Caco-2 (cell line): ENCODE measurements around the gene ELAC1. TPM values are rescaled to one million over a fixed set of nuclear protein-coding genes. Genes with fewer than 3 reads are reported as not detected.

Experiments
- BruUV-seq: library from RNA; stranded (reverse); fragments of 400-500 nt; replicated peaks from 2 replicates; lab custom pipeline; 2021; lab: Mats Ljungman, UMichigan
- CTCF ChIA-PET: fragments of 300-600 bp; sonication (Branson Sonifier 250); formaldehyde crosslinking; loops from one replicate; lab custom pipeline; 2022; ENCODE audit warnings: antibody characterized with exemption; lab: Charles Lee
- POLR2A ChIA-PET: fragments of 300-600 bp; sonication (Branson Sonifier 250); formaldehyde crosslinking; loops from one replicate; lab custom pipeline; 2022; ENCODE audit warnings: antibody characterized with exemption; lab: Charles Lee
- DNase-seq, 2 experiments: peaks; one replicate each; pipeline versions ENCODE4 v3.0.0 to v3.0.0-alpha.2; 2020 to 2022
- H3K27me3 ChIP-seq: replicated peaks from 2 replicates; pipeline ENCODE4 v1.6.0; 2011; ENCODE audit warnings: low read length; ENCODE audit not compliant: control insufficient read depth, insufficient read depth
- H3K36me3 ChIP-seq: 2 replicates; pipeline ENCODE4 v1.5.1; 2011; ENCODE audit warnings: low read length; ENCODE audit not compliant: control insufficient read depth, insufficient read depth
- H3K4me1 ChIP-seq: fragments of 250-450 bp; sonication (Bioruptor Pico); 2 replicates; pipeline ENCODE4 v1.5.1; 2020; ENCODE audit warnings: mild to moderate bottlenecking
- H3K4me3 ChIP-seq: 2 replicates; pipeline ENCODE4 v1.5.1; 2011; ENCODE audit warnings: low read depth, mild to moderate bottlenecking, control low read depth, low read length
- H3K9me3 ChIP-seq: fragments of 250-450 bp; sonication (Bioruptor Pico); 2 replicates; pipeline ENCODE4 v1.5.1; 2020; ENCODE audit warnings: mild to moderate bottlenecking, moderate library complexity
- H3K27ac Mint-ChIP-seq: one replicate; pipeline ENCODE4 v1.8.0; 2022; ENCODE audit warnings: mixed read lengths; ENCODE audit not compliant: unreplicated experiment
- H3K27me3 Mint-ChIP-seq: one replicate; pipeline ENCODE4 v1.8.0; 2022; ENCODE audit warnings: mixed read lengths; ENCODE audit not compliant: insufficient read depth, unreplicated experiment
- H3K36me3 Mint-ChIP-seq: one replicate; pipeline ENCODE4 v1.8.0; 2022; ENCODE audit warnings: mild to moderate bottlenecking, mixed read lengths; ENCODE audit not compliant: insufficient read depth, unreplicated experiment
- H3K4me1 Mint-ChIP-seq: one replicate; pipeline ENCODE4 v1.8.0; 2022; ENCODE audit warnings: low read depth, mixed read lengths; ENCODE audit not compliant: unreplicated experiment
- H3K4me3 Mint-ChIP-seq: one replicate; pipeline ENCODE4 v1.8.0; 2022; ENCODE audit warnings: mild to moderate bottlenecking, moderate library complexity, mixed read lengths; ENCODE audit not compliant: unreplicated experiment
- H3K9me3 Mint-ChIP-seq: one replicate; pipeline ENCODE4 v1.8.0; 2022; ENCODE audit warnings: mixed read lengths; ENCODE audit not compliant: unreplicated experiment
- CTCF ChIP-seq, 2 experiments: fragments of 200-600 bp in 1 of 2; IDR thresholded peaks; 1 replicate in 1 of 2; 2 replicates in 1 of 2; pipeline versions ENCODE4 v1.5.1 to v1.8.0; 2011 to 2022; ENCODE audit warnings: antibody characterized with exemption in 1 of 2, control low read depth in 1 of 2, inconsistent platforms in 1 of 2, low read depth in 1 of 2, low read length in 1 of 2, mild to moderate bottlenecking in 1 of 2, moderate library complexity in 1 of 2; ENCODE audit not compliant: insufficient read depth in 1 of 2, severe bottlenecking in 1 of 2, unreplicated experiment in 1 of 2
- intact Hi-C: fragments of 100-400 bp; cut with micrococcal nuclease; formaldehyde crosslinking; loops from one replicate; pipeline ENCODE4 v1.10.0; 2022; ENCODE audit not compliant: unreplicated experiment
- total RNA-seq: library from RNA; stranded (reverse); gene quantifications from 2 replicates; pipeline ENCODE4 v1.2.3, GENCODE V29; 2022

Gene ELAC1
- total RNA-seq, 1 experiment from 2014 or later: 5.3 TPM

GRCh38 chr18:50982086-50982801 lies 14.4 kb downstream of the ELAC1 start:
- no peaks in the 10 kb centered on the region for H3K36me3 ChIP-seq
- no peak overlapping the region for H3K4me3 ChIP-seq
- H3K27me3 ChIP-seq: no peaks in the 10 kb centered on the region
- Mint-ChIP-seq H3K4me1 (no peaks in the 10 kb centered on the region), H3K36me3 (no peaks in the 10 kb centered on the region), H3K27ac (no peak overlapping the region), H3K27me3 (no peaks in the 10 kb centered on the region), H3K9me3 (no peaks in the 10 kb centered on the region), H3K4me3 (no peak overlapping the region)
- intact Hi-C loops: no loop called here
- BruUV-seq: no TSS peak
- no peaks in the 10 kb centered on the region for H3K9me3 ChIP-seq
- H3K4me1 ChIP-seq: peaks cover 3% of the 10 kb centered on the region; the same call in 1 of the 2 replicates
- no peak for TF ChIP-seq CTCF (IDR thresholded peaks at IDR 0.05; ENCODE audit: insufficient read depth in 1 of 2, low read depth in 1 of 2, low read length in 1 of 2, severe bottlenecking in 1 of 2, unreplicated experiment in 1 of 2)
- ChIA-PET POLR2A (no interaction called here), CTCF (no interaction called here)
- DNase-seq: no peak

- H3K9me3 ChIP-seq: no peaks in the 10 kb centered on the region
- BruUV-seq: no TSS peak
- ChIA-PET CTCF (no interaction called here), POLR2A (no interaction called here)
- intact Hi-C loops: no loop called here
- no peak for TF ChIP-seq CTCF (IDR thresholded peaks at IDR 0.05; ENCODE audit: insufficient read depth in 1 of 2, low read depth in 1 of 2, low read length in 1 of 2, severe bottlenecking in 1 of 2, unreplicated experiment in 1 of 2)
- DNase-seq: no peak
- H3K4me3 Mint-ChIP-seq: no peak overlapping the region
- no peaks in the 10 kb centered on the region for H3K36me3 Mint-ChIP-seq
- no peaks in the 10 kb centered on the region for H3K27me3 Mint-ChIP-seq
- H3K4me3 ChIP-seq: no peak overlapping the region
- H3K27ac Mint-ChIP-seq: no peak overlapping the region
- H3K4me1 Mint-ChIP-seq: no peaks in the 10 kb centered on the region
- H3K9me3 Mint-ChIP-seq: no peaks in the 10 kb centered on the region
- H3K36me3 ChIP-seq: no peaks in the 10 kb centered on the region
- peaks cover 3% of the 10 kb centered on the region; the same call in 1 of the 2 replicates for H3K4me1 ChIP-seq
- H3K27me3 ChIP-seq: no peaks in the 10 kb centered on the region
Observed at GRCh38 chr18:50982802-50983179, 15.0 kb downstream of the ELAC1 start.

GRCh38 chr18:50986360-50987087 lies 18.7 kb downstream of the ELAC1 start:
- Mint-ChIP-seq H3K9me3 (no peaks in the 10 kb centered on the region), H3K4me1 (peaks cover under 1% of the 10 kb centered on the region), H3K27me3 (no peaks in the 10 kb centered on the region), H3K36me3 (no peaks in the 10 kb centered on the region), H3K4me3 (no peak overlapping the region), H3K27ac (no peak overlapping the region)
- ChIA-PET CTCF (no interaction called here), POLR2A (no interaction called here)
- Histone ChIP-seq H3K4me3 (no peak overlapping the region), H3K9me3 (no peaks in the 10 kb centered on the region), H3K36me3 (no peaks in the 10 kb centered on the region), H3K4me1 (peaks cover 3% of the 10 kb centered on the region; the same call in 1 of the 2 replicates), H3K27me3 (no peaks in the 10 kb centered on the region)
- no peak for TF ChIP-seq CTCF (IDR thresholded peaks at IDR 0.05; ENCODE audit: insufficient read depth in 1 of 2, low read depth in 1 of 2, low read length in 1 of 2, severe bottlenecking in 1 of 2, unreplicated experiment in 1 of 2)
- BruUV-seq: no TSS peak
- DNase-seq: no peak
- intact Hi-C loops: no loop called here
